ENCODE data around the gene PHF8.

DNA sequence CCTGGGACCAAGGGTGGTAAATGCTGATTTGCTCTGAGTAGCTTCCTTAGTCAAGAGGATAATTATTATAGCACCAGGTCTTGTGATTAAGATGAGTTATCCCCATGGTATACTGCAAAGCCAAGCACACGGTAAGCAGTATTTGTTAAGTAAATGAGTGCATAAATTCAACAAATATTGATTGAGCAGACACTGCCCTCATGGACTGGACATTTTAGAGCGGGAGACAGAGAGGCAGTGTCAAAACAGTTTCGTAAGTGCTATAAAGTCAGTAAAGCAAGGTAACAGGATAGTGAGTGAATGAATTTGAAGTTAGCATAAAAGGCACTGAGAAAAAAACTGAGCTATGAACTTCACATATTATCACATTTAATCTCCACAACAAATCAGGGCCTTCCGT lies 13.9 kb downstream of the PHF8 start:
- TF ChIP-seq CTCF (IDR thresholded peaks at IDR 0.05; ENCODE audit: low read depth, low read length) = no peak
- TF ChIP-seq EZH2phosphoT487 (IDR thresholded peaks at IDR 0.05; ENCODE audit: low read depth) = no peak

All from OCI-LY3 (cell line).